HFFc6 (cell line): Measurements from ENCODE around the gene SPRY4. TPM values are rescaled to one million over a fixed set of nuclear protein-coding genes. Genes with fewer than 3 reads are reported as not detected.
"Not testable (repeated sequence)": the region's sequence is repeated elsewhere in the genome, so short reads cannot be mapped to it uniquely, and the experiment has no call there.

Experiments used
- DNase-seq: peaks from one replicate; pipeline ENCODE4 v3.0.0-alpha.2; 2018
- H3K27ac Mint-ChIP-seq: 2 replicates; pipeline ENCODE4 v1.8.0; 2020; ENCODE audit warnings: mild to moderate bottlenecking, mixed read lengths
- H3K27me3 Mint-ChIP-seq: 2 replicates; pipeline ENCODE4 v1.8.0; 2021; ENCODE audit warnings: mild to moderate bottlenecking, moderate library complexity, mixed read lengths; ENCODE audit not compliant: insufficient read depth
- H3K36me3 Mint-ChIP-seq: 2 replicates; pipeline ENCODE4 v1.8.0; 2021; ENCODE audit warnings: low read depth, mixed read lengths
- H3K4me1 Mint-ChIP-seq: 2 replicates; pipeline ENCODE4 v1.8.0; 2020; ENCODE audit warnings: low read depth, mixed read lengths
- H3K4me3 Mint-ChIP-seq: 2 replicates; pipeline ENCODE4 v1.8.0; 2020; ENCODE audit warnings: mild to moderate bottlenecking, moderate library complexity, mixed read lengths
- H3K9me3 Mint-ChIP-seq: 2 replicates; pipeline ENCODE4 v1.8.0; 2020; ENCODE audit warnings: mild to moderate bottlenecking, mixed read lengths
- total RNA-seq, 6 experiments: library from RNA; stranded (reverse); fragmentation: NEBNext Ultra II Directional; extraction: Animal tissue kit (Norgen Biotek cat#: 25700); gene quantifications; 2 replicates in 1 of 6; 3 replicates in 5 of 6; pipeline ENCODE4 v1.2.3, GENCODE V29; 2021
- TF ChIP-seq, protein P1 (sequence below): fragments of 200-600 bp; sonication (generic); IDR thresholded peaks from 2 replicates; pipeline ENCODE4 v1.5.0; 2021; ENCODE audit warnings: antibody characterized with exemption, mild to moderate bottlenecking

SPRY4 gene
- total RNA-seq, 6 experiments from 2014 or later = 26.1 to 28.9 (median 27.8) TPM

- Mint-ChIP-seq H3K4me3 (peak overlapping the region; percentile 89), H3K36me3 (peaks cover 5% of the 10 kb centered on the region; the same call in 1 of the 2 replicates), H3K27ac (peak overlapping the region; percentile 99), H3K4me1 (peaks cover 60% of the 10 kb centered on the region), H3K27me3 (no peaks in the 10 kb centered on the region; the same call in 1 of the 2 replicates), H3K9me3 (no peaks in the 10 kb centered on the region)
- TF ChIP-seq, protein P1, sequence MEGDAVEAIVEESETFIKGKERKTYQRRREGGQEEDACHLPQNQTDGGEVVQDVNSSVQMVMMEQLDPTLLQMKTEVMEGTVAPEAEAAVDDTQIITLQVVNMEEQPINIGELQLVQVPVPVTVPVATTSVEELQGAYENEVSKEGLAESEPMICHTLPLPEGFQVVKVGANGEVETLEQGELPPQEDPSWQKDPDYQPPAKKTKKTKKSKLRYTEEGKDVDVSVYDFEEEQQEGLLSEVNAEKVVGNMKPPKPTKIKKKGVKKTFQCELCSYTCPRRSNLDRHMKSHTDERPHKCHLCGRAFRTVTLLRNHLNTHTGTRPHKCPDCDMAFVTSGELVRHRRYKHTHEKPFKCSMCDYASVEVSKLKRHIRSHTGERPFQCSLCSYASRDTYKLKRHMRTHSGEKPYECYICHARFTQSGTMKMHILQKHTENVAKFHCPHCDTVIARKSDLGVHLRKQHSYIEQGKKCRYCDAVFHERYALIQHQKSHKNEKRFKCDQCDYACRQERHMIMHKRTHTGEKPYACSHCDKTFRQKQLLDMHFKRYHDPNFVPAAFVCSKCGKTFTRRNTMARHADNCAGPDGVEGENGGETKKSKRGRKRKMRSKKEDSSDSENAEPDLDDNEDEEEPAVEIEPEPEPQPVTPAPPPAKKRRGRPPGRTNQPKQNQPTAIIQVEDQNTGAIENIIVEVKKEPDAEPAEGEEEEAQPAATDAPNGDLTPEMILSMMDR = no peak; the same call in 1 of the 2 replicates
- DNase-seq = peak; percentile 94
Observed at GRCh38 chr5:142356716-142357468, 32.1 kb upstream of the SPRY4 start.

GRCh38 chr5:142356349-142356715, 31.5 kb upstream of the SPRY4 start:
- peak overlapping the region; percentile 81 for H3K4me3 Mint-ChIP-seq
- peaks cover 5% of the 10 kb centered on the region; the same call in 1 of the 2 replicates for H3K36me3 Mint-ChIP-seq
- DNase-seq = peak; percentile 75
- no peaks in the 10 kb centered on the region for H3K9me3 Mint-ChIP-seq
- peaks cover 56% of the 10 kb centered on the region for H3K4me1 Mint-ChIP-seq
- no peaks in the 10 kb centered on the region; the same call in 1 of the 2 replicates for H3K27me3 Mint-ChIP-seq
- TF ChIP-seq, protein P1 = no peak
- H3K27ac Mint-ChIP-seq = peak overlapping the region; percentile 99

- no peak for DNase-seq
- Mint-ChIP-seq H3K4me3 (no peak overlapping the region), H3K9me3 (no peaks in the 10 kb centered on the region), H3K27me3 (no peaks in the 10 kb centered on the region), H3K27ac (no peak overlapping the region), H3K4me1 (peaks cover 31% of the 10 kb centered on the region), H3K36me3 (peaks cover 16% of the 10 kb centered on the region)
- TF ChIP-seq, protein P1 = no peak
Observed at GRCh38 chr5:142353071-142353472, 28.3 kb upstream of the SPRY4 start.

DNA sequence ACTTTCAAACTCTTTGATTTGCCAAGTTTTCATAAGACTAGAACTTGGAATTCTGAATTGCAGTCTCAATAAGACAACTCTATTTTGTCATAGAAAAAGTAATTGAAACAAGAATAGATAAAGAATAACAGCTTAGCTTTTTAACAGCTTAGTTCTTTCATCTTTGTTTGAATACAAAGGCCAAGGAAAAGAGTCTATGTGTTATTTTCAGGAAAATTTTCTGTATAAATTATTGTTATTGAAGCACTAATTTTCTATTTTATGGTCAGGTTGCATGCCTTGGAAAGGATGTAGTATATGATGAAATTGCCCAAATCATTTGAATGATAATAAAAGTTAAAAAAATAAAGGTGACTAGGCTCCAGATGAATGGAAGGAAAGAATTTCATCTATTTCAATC, 25.2 kb upstream of the SPRY4 start:
- H3K27ac Mint-ChIP-seq = no peak overlapping the region

DNA sequence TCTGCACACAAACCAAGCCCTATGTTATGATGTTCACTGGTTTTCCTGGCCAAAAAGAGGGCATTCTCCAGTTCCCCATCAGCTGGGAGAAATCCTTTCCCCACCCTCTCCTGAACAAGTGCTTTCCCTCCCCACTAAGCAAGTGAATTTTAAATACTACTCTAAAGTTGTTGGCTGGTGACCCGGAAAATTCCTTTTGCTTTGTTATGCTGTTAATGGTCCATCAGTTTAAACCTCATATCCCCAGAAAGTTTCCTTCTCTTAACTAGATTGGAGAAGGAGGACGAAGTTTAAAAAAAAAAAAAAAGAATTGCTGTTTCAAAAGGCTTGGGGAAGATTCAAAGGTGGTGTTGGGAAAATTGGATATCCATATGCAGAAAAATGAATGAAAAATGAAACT, 21.9 kb upstream of the SPRY4 start:
- Mint-ChIP-seq H3K4me3 (no peak overlapping the region), H3K9me3 (peaks cover 44% of the 10 kb centered on the region), H3K4me1 (peaks cover 16% of the 10 kb centered on the region), H3K36me3 (peaks cover 55% of the 10 kb centered on the region), H3K27ac (no peak overlapping the region), H3K27me3 (peaks cover 2% of the 10 kb centered on the region; the same call in 1 of the 2 replicates)
- no peak for DNase-seq
- TF ChIP-seq, protein P1 = no peak

More for the DNA sequence above, 25.2 kb upstream of the SPRY4 start:
- no peak for DNase-seq
- peaks cover 15% of the 10 kb centered on the region for H3K4me1 Mint-ChIP-seq
- H3K9me3 Mint-ChIP-seq = peaks cover 21% of the 10 kb centered on the region
- H3K4me3 Mint-ChIP-seq = no peak overlapping the region
- peaks cover 32% of the 10 kb centered on the region for H3K36me3 Mint-ChIP-seq
- H3K27me3 Mint-ChIP-seq = no peaks in the 10 kb centered on the region
- TF ChIP-seq, protein P1 = no peak

DNA sequence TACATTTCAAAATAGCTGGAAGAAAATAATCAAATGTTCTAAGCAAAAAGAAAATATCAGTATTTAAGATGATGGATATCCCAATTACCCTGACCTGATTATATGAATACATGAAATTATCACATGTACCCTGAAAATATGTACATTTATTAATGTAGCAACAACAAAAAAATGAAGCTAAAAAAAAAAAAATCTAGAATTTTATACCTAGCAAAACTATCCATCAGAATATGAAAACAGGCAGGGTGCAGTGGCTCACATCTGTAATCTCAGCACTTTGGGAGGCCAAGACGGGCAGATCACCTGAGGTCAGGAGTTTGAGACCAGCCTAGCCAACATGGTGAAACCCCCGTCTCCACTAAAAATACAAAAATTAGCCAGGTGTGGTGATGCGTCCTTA, 20.1 kb upstream of the SPRY4 start:
- not testable (repeated sequence) for H3K4me3 Mint-ChIP-seq, H3K27me3 Mint-ChIP-seq, DNase-seq, H3K27ac Mint-ChIP-seq
- Mint-ChIP-seq H3K9me3 (peaks cover 44% of the 10 kb centered on the region), H3K36me3 (peaks cover 57% of the 10 kb centered on the region), H3K4me1 (peaks cover 29% of the 10 kb centered on the region)
